ENCODE results near the gene BLZF1.

GRCh38 chr1:169414952-169415351, 47.0 kb downstream of the BLZF1 start:
- TF ChIP-seq CTCF (IDR thresholded peaks at IDR 0.05) (no peak), POLR2AphosphoS5 (IDR thresholded peaks at IDR 0.05) (no peak), EP300 (IDR thresholded peaks at IDR 0.05) (no peak)
